Stimulated activated naive CD4-positive, alpha-beta T cell treated with Interleukin-2 at 50 U/mL for 16 hours (primary cell): Measurements from ENCODE around the gene SENP6.

Source experiments
- DNase-seq: peaks from one replicate; lab custom pipeline; 2025; lab: John Stamatoyannopoulos, UW

SENP6 gene

DNA sequence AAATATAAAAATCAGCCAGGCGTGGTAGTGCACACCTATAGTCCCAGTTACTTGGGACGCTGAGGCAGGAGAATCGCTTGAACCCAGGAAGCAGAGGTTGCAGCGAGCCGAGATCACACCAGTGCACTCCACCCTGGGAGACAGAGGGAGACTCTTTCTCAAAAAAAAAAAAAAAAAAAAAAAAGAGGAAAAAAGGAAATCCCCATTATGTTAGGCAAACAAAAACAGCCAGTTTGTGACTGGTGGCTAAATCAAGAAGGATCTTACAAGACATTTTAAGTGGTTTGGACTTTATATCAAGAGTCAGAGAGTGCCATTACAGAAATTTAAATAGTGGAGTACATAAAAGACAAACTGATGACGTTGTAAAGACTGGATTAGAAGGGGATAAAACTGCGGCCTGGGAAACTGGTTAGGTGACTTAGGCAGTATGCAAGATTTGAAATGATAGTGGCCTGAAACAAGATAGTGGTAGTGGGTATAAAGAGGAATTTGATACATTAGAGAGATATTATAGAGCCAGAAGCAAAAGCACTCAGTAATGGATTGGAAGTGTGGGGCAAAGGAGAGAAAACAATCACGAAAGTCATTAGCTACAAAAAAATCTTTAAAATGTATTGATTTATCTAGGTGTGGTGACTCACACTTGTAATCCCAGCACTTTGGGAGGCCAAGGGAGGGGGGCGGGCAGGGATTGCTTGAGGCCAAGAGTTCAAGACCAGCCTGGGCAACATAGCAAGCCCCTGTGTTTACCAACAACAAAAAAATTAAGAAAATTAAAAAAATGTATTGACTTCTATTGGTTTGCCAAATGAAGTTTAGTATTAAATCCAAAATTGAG lies 145.7 kb downstream of the SENP6 start:
- DNase-seq: no peak

DNA sequence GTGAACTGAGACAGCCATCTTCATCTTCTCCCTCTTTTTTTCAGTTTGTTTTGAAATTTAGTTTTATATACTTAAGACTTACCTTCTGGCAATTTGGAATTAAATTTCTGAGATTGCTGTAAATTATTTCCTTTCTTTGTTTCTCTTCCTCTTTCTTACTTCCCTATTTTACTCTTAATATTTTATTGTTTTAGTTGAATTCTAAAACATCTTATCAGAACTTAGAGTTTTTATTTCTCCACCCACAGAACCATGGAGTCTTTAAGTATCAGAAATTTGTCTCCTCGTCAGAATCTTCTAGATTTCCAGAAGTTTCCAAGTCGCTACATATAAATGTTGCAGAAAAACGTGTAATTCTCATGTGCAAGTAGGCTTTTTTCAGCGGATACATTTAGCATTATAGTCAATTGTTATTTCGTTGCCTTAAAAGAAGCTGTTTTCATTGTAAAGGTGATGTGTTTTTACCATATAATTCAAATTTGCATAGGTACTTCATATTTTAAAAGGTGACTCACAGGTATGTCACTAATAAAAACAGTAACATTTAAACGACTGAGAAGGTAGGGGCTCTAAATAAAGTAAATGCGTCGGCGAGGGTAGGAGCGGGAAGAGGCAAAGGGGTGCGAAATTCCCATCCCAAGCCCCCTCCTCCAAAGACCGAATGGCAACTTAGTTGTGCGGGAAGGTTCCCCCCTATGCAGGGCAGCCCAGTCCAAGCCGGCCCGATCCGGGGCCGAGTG lies 146.5 kb downstream of the SENP6 start:
- DNase-seq: no peak

DNA sequence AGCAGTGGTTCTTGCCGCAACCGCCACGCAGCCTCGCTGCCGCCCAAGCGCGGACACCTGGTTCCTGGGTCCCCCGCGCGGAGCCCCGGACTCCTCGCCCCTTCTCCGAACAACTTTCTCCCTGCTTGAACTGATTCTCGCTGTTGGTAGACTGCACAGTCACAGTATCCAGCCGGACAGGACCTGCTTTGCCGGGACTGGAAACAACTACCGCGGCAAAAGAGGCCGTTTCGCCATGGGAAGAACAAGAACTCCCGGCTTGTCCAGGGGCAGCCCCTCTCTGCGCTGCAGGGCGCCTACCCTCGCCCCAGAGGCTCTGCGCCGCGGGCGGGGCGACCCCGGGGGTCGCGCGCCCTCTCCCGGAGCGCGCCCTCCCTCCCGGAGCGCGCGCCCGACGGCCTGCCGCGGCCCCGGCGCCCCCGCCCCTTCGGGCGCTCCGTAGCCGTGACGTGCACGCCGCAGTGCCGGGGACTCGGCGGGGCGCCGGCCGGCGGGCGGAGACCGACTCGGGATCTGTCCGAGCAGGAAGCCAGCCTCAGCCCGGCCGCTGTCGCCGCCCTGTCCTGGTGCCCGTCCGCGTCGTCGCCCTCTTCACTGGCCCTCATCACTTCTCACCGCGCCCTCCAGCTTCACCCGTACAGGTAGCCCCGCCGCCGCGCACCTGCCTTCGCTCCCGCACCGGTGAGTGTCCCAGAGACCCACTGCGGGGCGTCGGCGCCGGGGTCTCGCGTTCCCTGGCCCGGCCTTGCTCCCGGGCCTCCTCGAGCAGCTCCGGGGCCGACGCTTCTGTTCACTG lies 147.3 kb downstream of the SENP6 start, which contains the start of gene MYO6:
MYO6 (plus strand) TSS at position 497 of the 796 bp plus-strand sequence. CDS start 68,309 bp downstream, outside the sequence.
- DNase-seq: no peak

DNA sequence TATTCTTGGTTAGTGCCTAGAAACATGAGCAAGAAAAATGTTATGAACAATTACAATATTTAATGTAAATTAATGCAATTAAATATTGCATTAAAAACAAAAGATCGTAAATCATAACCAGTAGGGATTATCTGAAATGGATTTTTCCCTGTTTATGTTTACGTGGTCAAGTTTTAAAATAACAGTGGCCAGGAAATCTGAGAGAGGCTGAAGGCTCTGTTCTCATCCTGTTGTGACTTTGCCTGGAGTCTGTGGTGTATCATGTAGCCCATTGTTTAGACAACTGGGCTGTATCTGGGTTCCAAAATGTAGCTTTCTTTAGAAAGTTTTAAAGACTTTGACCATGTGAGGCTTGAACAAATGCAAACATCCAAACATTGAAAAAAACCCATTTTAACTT lies 149.8 kb downstream of the SENP6 start:
- DNase-seq: no peak

DNA sequence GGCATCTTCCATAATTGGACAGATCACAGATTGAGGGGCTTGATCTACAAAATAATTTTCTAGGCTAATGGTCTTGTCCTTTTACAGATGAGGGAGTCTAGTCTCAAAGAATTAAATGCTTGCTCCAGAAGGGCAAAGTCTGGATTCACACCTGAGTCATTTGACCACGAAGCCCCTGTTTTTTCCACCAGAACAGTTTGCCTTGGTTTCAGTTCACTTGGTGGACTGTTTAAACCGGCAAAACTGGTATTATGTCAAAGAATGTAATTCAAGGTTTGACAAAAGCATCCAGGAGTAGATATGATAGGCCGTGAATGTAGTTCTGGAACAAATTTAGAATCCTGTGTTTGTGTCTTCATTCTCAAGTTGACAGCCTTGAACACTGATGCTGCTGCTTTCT lies 150.7 kb downstream of the SENP6 start:
- no peak for DNase-seq

DNA sequence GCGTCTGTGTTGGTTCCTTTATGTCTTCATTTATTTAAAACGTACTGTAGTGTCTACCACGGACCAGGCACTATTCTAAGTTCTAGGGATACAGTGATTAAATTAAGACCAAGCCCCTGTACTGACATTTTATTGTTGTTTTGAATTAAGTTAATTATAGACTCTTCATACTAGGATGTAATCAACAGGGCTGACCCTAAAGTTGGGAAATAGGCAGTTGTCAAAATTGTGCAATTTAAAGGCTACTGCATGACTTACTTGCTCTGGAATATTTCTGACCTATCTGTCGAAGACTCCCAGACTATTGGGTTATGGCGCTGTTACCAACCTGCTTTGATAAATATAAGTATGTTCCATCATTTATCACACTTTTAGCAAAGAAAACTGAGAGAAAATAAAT lies 154.0 kb downstream of the SENP6 start:
- no peak for DNase-seq

DNA sequence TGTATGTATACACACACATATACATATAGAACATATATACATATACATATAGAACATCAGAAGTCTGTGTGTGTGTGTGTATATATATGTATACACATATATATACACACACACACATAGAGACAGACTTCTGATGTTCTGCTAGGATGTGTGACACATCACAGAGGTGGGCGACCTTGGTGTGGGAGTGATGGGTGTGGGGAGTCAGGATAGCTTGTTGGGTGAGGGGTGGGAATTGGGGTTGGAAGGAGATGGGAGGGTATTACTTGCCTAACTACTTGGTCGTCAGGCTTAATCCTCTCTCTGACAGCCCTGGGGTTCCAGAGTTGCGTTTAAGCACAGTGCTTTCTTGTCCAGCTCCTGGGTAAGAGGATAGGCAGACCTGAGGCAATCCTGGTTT lies 155.6 kb downstream of the SENP6 start:
- DNase-seq: no peak

DNA sequence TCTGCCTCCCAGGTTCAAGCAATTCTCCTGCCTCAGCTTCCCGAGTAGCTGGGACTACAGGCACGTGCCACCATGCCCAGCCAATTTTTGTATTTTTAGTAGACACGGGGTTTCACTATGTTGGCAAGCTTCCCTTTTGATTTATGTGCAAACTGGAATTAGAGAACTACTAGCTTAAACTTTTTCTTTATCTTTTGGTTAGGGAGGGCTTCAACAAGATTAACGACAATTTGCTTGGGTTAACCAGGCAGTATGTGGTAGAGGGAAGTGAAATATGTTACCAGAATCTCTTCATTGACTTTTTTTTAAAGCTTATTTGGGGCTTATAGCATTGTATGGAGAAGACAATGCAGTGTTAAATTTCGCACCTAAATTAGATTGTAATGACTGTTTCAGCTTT lies 156.4 kb downstream of the SENP6 start:
- DNase-seq: no peak

DNA sequence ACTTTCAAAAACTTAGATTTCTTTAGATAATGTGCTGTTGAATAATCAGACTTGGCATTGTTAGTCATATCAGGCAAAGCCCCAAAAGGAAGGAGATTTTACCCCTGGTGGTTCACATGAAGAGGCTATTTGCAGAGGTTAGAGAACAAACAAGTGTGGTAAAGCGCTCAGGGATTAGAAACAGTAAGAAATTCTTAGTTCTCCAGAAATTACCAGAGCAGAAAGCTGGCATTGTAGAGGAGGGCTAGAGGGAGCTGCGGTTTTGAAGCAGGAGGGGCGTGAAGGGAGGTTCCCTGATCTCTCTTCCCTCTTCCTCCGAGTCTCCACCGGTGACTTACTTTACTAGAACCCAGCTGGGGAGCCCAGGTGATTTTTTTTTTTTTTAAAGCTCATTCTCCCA lies 157.5 kb downstream of the SENP6 start:
- DNase-seq: no peak

DNA sequence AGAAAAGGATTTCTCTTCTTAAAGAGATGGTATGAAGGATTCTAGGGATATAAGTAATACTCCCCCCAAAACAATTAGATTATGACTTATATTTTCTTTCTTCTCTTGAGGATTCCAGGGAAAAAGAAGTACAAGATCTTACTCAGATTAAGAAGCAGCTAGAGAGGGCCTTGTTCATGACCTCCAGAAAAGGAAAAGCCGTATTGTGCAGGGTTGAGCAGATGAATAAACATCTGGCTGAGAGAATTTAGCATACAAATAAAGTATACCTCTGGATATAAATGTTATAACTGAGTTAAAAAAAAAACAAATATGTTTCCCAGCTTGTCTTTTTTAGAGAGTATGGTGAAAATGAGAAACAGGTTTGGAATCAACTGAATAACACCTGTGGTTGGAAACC lies 158.6 kb downstream of the SENP6 start:
- no peak for DNase-seq

DNA sequence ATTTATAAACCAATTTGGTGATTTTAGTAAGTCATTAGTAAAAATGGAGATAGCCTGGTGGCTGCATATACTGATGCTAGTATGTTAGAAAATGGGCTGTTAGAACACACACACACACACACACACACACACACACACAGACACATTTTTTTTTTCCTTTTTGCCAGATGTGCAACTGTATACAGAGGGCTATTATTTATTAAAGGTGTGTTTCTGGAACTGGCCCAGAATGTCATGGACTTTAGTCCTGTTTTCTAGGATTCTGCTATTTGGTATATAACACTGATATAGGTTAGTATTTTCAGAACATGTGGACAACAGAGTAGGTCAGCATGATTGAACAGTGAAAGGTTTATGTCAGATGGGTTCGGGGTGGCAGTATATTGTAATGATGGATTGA lies 159.8 kb downstream of the SENP6 start:
- no peak for DNase-seq

DNA sequence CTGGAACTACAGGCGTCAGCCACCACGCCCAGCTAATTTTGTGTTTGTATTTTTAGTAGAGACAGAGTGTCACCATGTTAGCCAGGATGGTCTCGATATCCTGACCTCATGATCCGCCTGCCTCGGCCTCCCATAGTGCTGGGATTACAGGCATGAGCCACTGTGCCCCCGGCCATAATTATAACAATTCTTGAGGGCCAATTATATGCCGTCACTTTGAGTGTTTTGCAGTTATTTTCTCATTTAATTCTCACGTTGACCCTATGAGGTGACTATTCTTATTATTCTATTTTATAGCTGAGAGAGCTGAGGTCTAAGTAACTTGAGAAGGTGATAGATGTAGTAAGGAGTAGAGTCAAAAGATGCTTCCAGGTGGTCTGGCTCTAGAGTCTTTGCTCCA lies 160.4 kb downstream of the SENP6 start:
- no peak for DNase-seq

DNA sequence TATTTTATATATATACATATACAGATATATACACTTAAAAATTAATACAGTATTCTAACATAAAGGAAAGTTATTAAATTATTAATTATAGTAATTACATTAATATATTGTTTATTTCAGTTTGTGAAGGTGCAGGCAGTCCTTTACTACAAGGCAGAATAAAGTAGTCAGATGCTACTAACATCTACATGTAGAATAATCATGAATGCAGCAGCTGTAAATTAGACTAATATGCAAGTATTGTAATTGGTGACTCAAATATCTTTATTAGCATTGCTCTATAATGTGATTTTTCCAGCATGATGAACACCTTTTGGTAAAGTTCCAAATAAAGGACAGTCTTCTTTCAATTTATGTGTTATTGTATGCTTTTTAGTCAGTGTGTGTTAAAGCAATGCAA lies 164.7 kb downstream of the SENP6 start:
- no peak for DNase-seq
